ENCODE measurements around the gene ADNP. TPM values are rescaled to one million over a fixed set of nuclear protein-coding genes. Genes with fewer than 3 reads are reported as not detected.
A peak's percentile ranks its signal among the peaks of the same experiment; 100 is the strongest.

The ADNP gene
- total RNA-seq, 1 experiment from 2014 or later = 27.5 TPM

GRCh38 chr20:50957798-50958614, 26.8 kb upstream of the ADNP start, which contains the start of gene DPM1:
Gene DPM1 (minus strand): TSS chr20:50958532. CDS start chr20:50958523, 9 bp downstream.
- TSS peak; percentile 55 for BruUV-seq (replicated peaks)
- peak within 1 kb of the TSS; percentile 95 for H3K4me2 ChIP-seq (ENCODE audit: low read length)
- H3K4me1 ChIP-seq (ENCODE audit: insufficient read depth, low read length) = peaks cover 39% of the 10 kb centered on the region
- H3K27ac ChIP-seq (ENCODE audit: low read length) = peak within 1 kb of the TSS; percentile 80
- H3K4me3 ChIP-seq (ENCODE audit: low read length) = peak within 1 kb of the TSS; percentile 92
- TF ChIP-seq EZH2 (IDR thresholded peaks at IDR 0.05; ENCODE audit: low read length, unreplicated experiment) = no peak
- no peak for TF ChIP-seq CTCF (conservative IDR thresholded peaks at IDR 0.05; ENCODE audit: low read depth, low read length)
- no peak for TF ChIP-seq EZH2phosphoT487 (IDR thresholded peaks at IDR 0.05; ENCODE audit: borderline replicate concordance, low read length)
- ChIA-PET CTCF (interaction anchor here (0.5 to 1.8 kb wide), 4 partner anchors 24 to 333 kb away, joined by 3 to 8 read pairs (median 6); partner anchors contain the start of genes ADNP and BCAS4), POLR2A (ENCODE audit: unreplicated experiment) (interaction anchor here (0.6 to 1.4 kb wide), 7 partner anchors 18 to 396 kb away, joined by 3 to 5 read pairs (median 3); partner anchors contain the start of genes ADNP and BCAS4)
- H3K9ac ChIP-seq (ENCODE audit: low read length) = peak within 1 kb of the TSS; percentile 87
- H3K79me2 ChIP-seq (ENCODE audit: low read length) = peaks cover 91% of the 10 kb centered on the region
- H4K20me1 ChIP-seq (ENCODE audit: low read length) = peaks cover 56% of the 10 kb centered on the region
- no peaks in the 10 kb centered on the region for H3K9me2 ChIP-seq (replicated peaks; ENCODE audit: low read length)
- ATAC-seq (peak; percentile 77), DNase-seq (peak; percentile 98)
- H3F3A ChIP-seq (ENCODE audit: low read length, unreplicated experiment) = no peaks in the 10 kb centered on the region
- peak within 1 kb of the TSS; percentile 77 for H2AFZ ChIP-seq (ENCODE audit: low read length)
- H3K27me3 ChIP-seq (ENCODE audit: low read length) = no peaks in the 10 kb centered on the region
- no peaks in the 10 kb centered on the region for H3K9me3 ChIP-seq (ENCODE audit: low read length)
- H3K36me3 ChIP-seq (ENCODE audit: low read depth, low read length) = peaks cover 35% of the 10 kb centered on the region
- intact Hi-C loops (cut with micrococcal nuclease) = loop anchor here (1.0 kb wide), 1 partner anchor 22 kb away; no protein-coding TSS in a partner anchor

GRCh38 chr20:50957276-50957675, 26.0 kb upstream of the ADNP start:
- DNase-seq = peak; percentile 31
- BruUV-seq (replicated peaks) = no TSS peak
- no peak overlapping the region for H3K27ac ChIP-seq (ENCODE audit: low read length)

More at GRCh38 chr20:50957276-50957675, 26.0 kb upstream of the ADNP start:
- Histone ChIP-seq H3K9me2 (replicated peaks; ENCODE audit: low read length) (no peaks in the 10 kb centered on the region), H3K79me2 (ENCODE audit: low read length) (peaks cover 97% of the 10 kb centered on the region), H4K20me1 (ENCODE audit: low read length) (peaks cover 56% of the 10 kb centered on the region), H3K27me3 (ENCODE audit: low read length) (no peaks in the 10 kb centered on the region), H3K9me3 (ENCODE audit: low read length) (no peaks in the 10 kb centered on the region), H2AFZ (ENCODE audit: low read length) (no peak overlapping the region), H3F3A (ENCODE audit: low read length, unreplicated experiment) (no peaks in the 10 kb centered on the region), H3K4me1 (ENCODE audit: insufficient read depth, low read length) (peaks cover 39% of the 10 kb centered on the region), H3K9ac (ENCODE audit: low read length) (peak overlapping the region; percentile 87), H3K4me3 (ENCODE audit: low read length) (peak overlapping the region; percentile 92), H3K4me2 (ENCODE audit: low read length) (peak overlapping the region; percentile 95), H3K36me3 (ENCODE audit: low read depth, low read length) (peaks cover 38% of the 10 kb centered on the region)
- no peak for TF ChIP-seq CTCF (conservative IDR thresholded peaks at IDR 0.05; ENCODE audit: low read depth, low read length)
- no peak for TF ChIP-seq EZH2 (IDR thresholded peaks at IDR 0.05; ENCODE audit: low read length, unreplicated experiment)
- ChIA-PET CTCF (interaction anchor here (0.9 to 1.8 kb wide), 3 partner anchors 24 to 163 kb away, joined by 4 to 8 read pairs (median 7); partner anchors contain the start of genes ADNP and BCAS4), POLR2A (ENCODE audit: unreplicated experiment) (interaction anchor here (1.0 kb wide), 1 partner anchor 163 kb away, joined by 3 read pairs; the partner anchor contains the start of gene BCAS4)
- intact Hi-C loops (cut with micrococcal nuclease) = no loop called here
- no peak for ATAC-seq
